H9 (cell line): ENCODE measurements around the gene TNFSF4. TPM values are rescaled to one million over a fixed set of nuclear protein-coding genes. Genes with fewer than 3 reads are reported as not detected.

Source experiments
- DNase-seq: peaks from one replicate; pipeline ENCODE4 v3.0.0-alpha.2; 2017
- H2AFZ ChIP-seq: one replicate; pipeline ENCODE4 v1.6.1; 2013; ENCODE audit warnings: mild to moderate bottlenecking, low read length, control low read depth, moderate library complexity
- H2AK5ac ChIP-seq: 2 replicates; pipeline ENCODE4 v1.6.1; 2013; ENCODE audit warnings: low read length, control low read depth, mixed read lengths; ENCODE audit not compliant: insufficient read length
- H2BK120ac ChIP-seq: one replicate; pipeline ENCODE4 v1.6.1; 2013; ENCODE audit warnings: low read depth, mild to moderate bottlenecking, low read length, control low read depth, inconsistent platforms; ENCODE audit not compliant: poor library complexity, severe bottlenecking
- H2BK12ac ChIP-seq: 2 replicates; pipeline ENCODE4 v1.6.1; 2013; ENCODE audit warnings: low read length, control low read depth, mixed read lengths, low read depth; ENCODE audit not compliant: insufficient read length
- H2BK15ac ChIP-seq: 2 replicates; pipeline ENCODE4 v1.6.1; 2013; ENCODE audit warnings: low read depth, low read length, control low read depth
- H2BK20ac ChIP-seq: one replicate; pipeline ENCODE4 v1.6.1; 2013; ENCODE audit warnings: low read depth, mild to moderate bottlenecking, low read length, control low read depth, inconsistent platforms; ENCODE audit not compliant: poor library complexity, severe bottlenecking
- H2BK5ac ChIP-seq: 2 replicates; pipeline ENCODE4 v1.6.1; 2013; ENCODE audit warnings: low read length, control low read depth, mixed read lengths; ENCODE audit not compliant: insufficient read length
- H3K14ac ChIP-seq: 2 replicates; pipeline ENCODE4 v1.6.1; 2013; ENCODE audit warnings: low read length, control low read depth; ENCODE audit not compliant: insufficient read depth
- H3K18ac ChIP-seq: 2 replicates; pipeline ENCODE4 v1.6.1; 2013; ENCODE audit warnings: low read depth, mild to moderate bottlenecking, mixed read lengths, low read length, control low read depth; ENCODE audit not compliant: insufficient read length
- H3K23ac ChIP-seq: 2 replicates; pipeline ENCODE4 v1.6.1; 2013; ENCODE audit warnings: low read length, control low read depth, mixed read lengths, low read depth; ENCODE audit not compliant: insufficient read length
- H3K23me2 ChIP-seq: 2 replicates; pipeline ENCODE4 v1.6.1; 2013; ENCODE audit warnings: low read depth, mild to moderate bottlenecking, mixed read lengths, low read length, control low read depth; ENCODE audit not compliant: insufficient read length, poor library complexity, severe bottlenecking
- H3K27ac ChIP-seq: 2 replicates; pipeline ENCODE4 v1.5.1; 2013; ENCODE audit warnings: low read length, control low read depth, mixed read lengths, low read depth; ENCODE audit not compliant: insufficient read length
- H3K27me3 ChIP-seq: 2 replicates; pipeline ENCODE4 v1.6.1; 2013; ENCODE audit warnings: low read length, control low read depth, inconsistent platforms; ENCODE audit not compliant: insufficient read depth
- H3K4ac ChIP-seq: 2 replicates; pipeline ENCODE4 v1.6.1; 2013; ENCODE audit warnings: low read depth, mild to moderate bottlenecking, control low read depth, inconsistent platforms, low read length, moderate library complexity
- H3K4me1 ChIP-seq: 2 replicates; pipeline ENCODE4 v1.6.1; 2013; ENCODE audit warnings: low read length, control low read depth, inconsistent platforms; ENCODE audit not compliant: insufficient read depth
- H3K4me2 ChIP-seq: 2 replicates; pipeline ENCODE4 v1.6.1; 2013; ENCODE audit warnings: low read length, control low read depth, mixed read lengths; ENCODE audit not compliant: insufficient read length, insufficient read depth
- H3K56ac ChIP-seq: 2 replicates; pipeline ENCODE4 v1.6.1; 2013; ENCODE audit warnings: low read depth, mild to moderate bottlenecking, mixed read lengths, low read length, control low read depth; ENCODE audit not compliant: insufficient read length
- H3K79me1 ChIP-seq: 2 replicates; pipeline ENCODE4 v1.6.1; 2013; ENCODE audit warnings: low read depth, mild to moderate bottlenecking, moderate library complexity, low read length, control low read depth, inconsistent platforms; ENCODE audit not compliant: insufficient read depth, poor library complexity, severe bottlenecking
- H3K79me2 ChIP-seq: 2 replicates; pipeline ENCODE4 v1.6.1; 2013; ENCODE audit warnings: low read length, control low read depth, inconsistent platforms; ENCODE audit not compliant: insufficient read depth
- H3K9ac ChIP-seq: 2 replicates; pipeline ENCODE4 v1.6.1; 2013; ENCODE audit warnings: low read length, control low read depth, mixed read lengths; ENCODE audit not compliant: insufficient read length; ENCODE audit errors: extremely low read depth
- H3K9me3 ChIP-seq: one replicate; pipeline ENCODE4 v1.6.1; 2013; ENCODE audit warnings: low read depth, low read length, inconsistent platforms; ENCODE audit not compliant: control insufficient read depth
- H3T11ph ChIP-seq: one replicate; pipeline ENCODE4 v1.6.1; 2013; ENCODE audit warnings: mild to moderate bottlenecking, low read length, control low read depth, inconsistent platforms
- H4K20me1 ChIP-seq: one replicate; pipeline ENCODE4 v1.6.1; 2013; ENCODE audit not compliant: control insufficient read depth, insufficient read length, insufficient read depth
- H4K5ac ChIP-seq: 2 replicates; pipeline ENCODE4 v1.6.1; 2013; ENCODE audit warnings: low read depth, mild to moderate bottlenecking, mixed read lengths, low read length, control low read depth; ENCODE audit not compliant: insufficient read length
- H4K8ac ChIP-seq: replicated peaks from 2 replicates; pipeline ENCODE4 v1.6.1; 2013; ENCODE audit warnings: low read length, control low read depth, mixed read lengths, low read depth; ENCODE audit not compliant: insufficient read length
- H4K91ac ChIP-seq: 2 replicates; pipeline ENCODE4 v1.6.1; 2013; ENCODE audit warnings: low read depth, mild to moderate bottlenecking, moderate library complexity, mixed read lengths, low read length, control low read depth; ENCODE audit not compliant: insufficient read length
- H3K27ac Mint-ChIP-seq, 3 experiments: 2 replicates in 2 of 3; 3 replicates in 1 of 3; pipeline ENCODE4 v1.8.0; 2020 to 2021; ENCODE audit warnings: mixed read lengths in 3 of 3, mild to moderate bottlenecking in 1 of 3, moderate library complexity in 1 of 3
- H3K27me3 Mint-ChIP-seq: 2 replicates; pipeline ENCODE4 v1.8.0; 2021; ENCODE audit warnings: low read depth, mild to moderate bottlenecking, moderate library complexity, mixed read lengths
- H3K36me3 Mint-ChIP-seq, 3 experiments: 2 replicates in 2 of 3; 3 replicates in 1 of 3; pipeline ENCODE4 v1.8.0; 2020 to 2021; ENCODE audit warnings: low read depth in 3 of 3, mixed read lengths in 3 of 3; ENCODE audit not compliant: insufficient read depth in 1 of 3
- H3K4me1 Mint-ChIP-seq, 2 experiments: 2 replicates each; pipeline ENCODE4 v1.8.0; 2020; ENCODE audit warnings: mixed read lengths in 2 of 2
- H3K4me3 Mint-ChIP-seq, 2 experiments: 2 replicates in 1 of 2; 3 replicates in 1 of 2; pipeline ENCODE4 v1.8.0; 2020 to 2021; ENCODE audit warnings: mild to moderate bottlenecking in 2 of 2, mixed read lengths in 2 of 2, moderate library complexity in 1 of 2
- H3K9me3 Mint-ChIP-seq, 2 experiments: 2 replicates in 1 of 2; 3 replicates in 1 of 2; pipeline ENCODE4 v1.8.0; 2020; ENCODE audit warnings: mild to moderate bottlenecking in 2 of 2, mixed read lengths in 2 of 2, moderate library complexity in 1 of 2
- total RNA-seq: library from RNA; stranded (reverse); gene quantifications from 2 replicates; pipeline ENCODE4 v1.2.1, GENCODE V29; 2021
- TF ChIP-seq, protein P1 (sequence below): fragments of 200-600 bp; sonication (generic); conservative IDR thresholded peaks from 3 replicates; pipeline ENCODE4 v1.8.0; 2021; ENCODE audit warnings: antibody characterized with exemption, mild to moderate bottlenecking

TNFSF4 gene
- total RNA-seq, 1 experiment from 2014 or later, result 0.28 TPM

- TF ChIP-seq, protein P1, sequence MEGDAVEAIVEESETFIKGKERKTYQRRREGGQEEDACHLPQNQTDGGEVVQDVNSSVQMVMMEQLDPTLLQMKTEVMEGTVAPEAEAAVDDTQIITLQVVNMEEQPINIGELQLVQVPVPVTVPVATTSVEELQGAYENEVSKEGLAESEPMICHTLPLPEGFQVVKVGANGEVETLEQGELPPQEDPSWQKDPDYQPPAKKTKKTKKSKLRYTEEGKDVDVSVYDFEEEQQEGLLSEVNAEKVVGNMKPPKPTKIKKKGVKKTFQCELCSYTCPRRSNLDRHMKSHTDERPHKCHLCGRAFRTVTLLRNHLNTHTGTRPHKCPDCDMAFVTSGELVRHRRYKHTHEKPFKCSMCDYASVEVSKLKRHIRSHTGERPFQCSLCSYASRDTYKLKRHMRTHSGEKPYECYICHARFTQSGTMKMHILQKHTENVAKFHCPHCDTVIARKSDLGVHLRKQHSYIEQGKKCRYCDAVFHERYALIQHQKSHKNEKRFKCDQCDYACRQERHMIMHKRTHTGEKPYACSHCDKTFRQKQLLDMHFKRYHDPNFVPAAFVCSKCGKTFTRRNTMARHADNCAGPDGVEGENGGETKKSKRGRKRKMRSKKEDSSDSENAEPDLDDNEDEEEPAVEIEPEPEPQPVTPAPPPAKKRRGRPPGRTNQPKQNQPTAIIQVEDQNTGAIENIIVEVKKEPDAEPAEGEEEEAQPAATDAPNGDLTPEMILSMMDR, result no peak
- Mint-ChIP-seq H3K4me1 (no peaks in the 10 kb centered on the region), H3K27me3 (peaks cover 2% of the 10 kb centered on the region; the same call in 1 of the 2 replicates), H3K36me3 (peaks cover 0 to 6% (median 3%) of the 10 kb centered on the region in 3 experiments; a peak in 2 of 7 replicates), H3K27ac (no peak overlapping the region), H3K9me3 (peaks cover 12 to 18% of the 10 kb centered on the region in 2 experiments; a peak in 4 of 5 replicates), H3K4me3 (no peak overlapping the region)
- Histone ChIP-seq H2AFZ (no peak overlapping the region), H4K8ac (no peak overlapping the region), H3K79me2 (no peaks in the 10 kb centered on the region), H3K4me2 (no peak overlapping the region), H3K56ac (no peak overlapping the region), H3K9me3 (no peaks in the 10 kb centered on the region), H2BK120ac (no peak overlapping the region), H3K27me3 (no peaks in the 10 kb centered on the region), H3K23me2 (no peaks in the 10 kb centered on the region), H4K91ac (no peak overlapping the region), H2BK5ac (no peak overlapping the region), H3K18ac (no peak overlapping the region), H2AK5ac (no peak overlapping the region), H3K79me1 (no peaks in the 10 kb centered on the region), H2BK12ac (no peak overlapping the region), H3K27ac (no peak overlapping the region), H3K14ac (no peak overlapping the region), H3K23ac (no peak overlapping the region), H3K4ac (no peak overlapping the region), H2BK15ac (no peak overlapping the region), H3K9ac (no peak overlapping the region), H3K4me1 (no peaks in the 10 kb centered on the region), H4K5ac (no peak overlapping the region), H3T11ph (no peak overlapping the region), H4K20me1 (no peaks in the 10 kb centered on the region), H2BK20ac (no peak overlapping the region)
- DNase-seq, result no peak
Observed at GRCh38 chr1:173223031-173223380, 15.9 kb upstream of the TNFSF4 start.
